Esophagus squamous epithelium (tissue), 4 donors: ENCODE measurements around the gene PTPRJ.

Experiments
- POLR2A ChIP-seq, 4 donors: fragments of 450-650 bp; IDR thresholded peaks; one replicate each; pipeline ENCODE4 v1.6.1; 2017; ENCODE audit warnings: antibody characterized with exemption in 4 of 4, mild to moderate bottlenecking in 4 of 4, moderate library complexity in 3 of 4
- TF ChIP-seq, protein P1 (sequence below), 6 experiments: fragments of 450-650 bp in 4 of 6; fragments of 200-600 bp in 2 of 6; sonication (generic) in 2 of 6; IDR thresholded peaks; one replicate each; pipeline ENCODE4 v1.5.1; 2016 to 2019; ENCODE audit warnings: antibody characterized with exemption in 6 of 6, mild to moderate bottlenecking in 4 of 6, moderate library complexity in 4 of 6

DNA sequence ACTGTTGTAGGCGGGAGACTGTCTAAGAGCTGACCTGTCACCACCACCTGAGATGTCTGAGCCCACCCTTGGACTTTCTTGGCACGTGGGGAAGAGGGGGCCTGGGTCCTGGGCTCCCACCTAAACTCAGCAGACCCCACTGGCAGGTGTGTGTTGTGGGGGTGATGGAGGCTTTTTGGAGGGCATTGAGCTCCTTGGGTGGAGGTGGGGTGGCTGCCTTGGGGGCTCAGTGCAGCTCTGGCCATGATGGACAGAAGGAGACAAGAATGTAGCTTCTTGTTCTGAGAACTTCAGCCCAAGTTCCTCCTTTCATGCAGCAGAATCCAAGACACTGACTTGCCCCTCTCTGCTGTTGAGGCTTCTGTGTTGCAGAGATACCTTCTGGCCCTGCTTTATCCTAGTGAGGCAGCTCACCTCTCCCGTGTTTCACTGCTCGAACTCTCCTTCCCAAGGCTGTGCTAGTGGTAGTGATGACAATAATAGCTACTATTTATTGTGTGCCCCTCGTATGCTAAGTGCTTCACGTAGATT is 119.6 kb downstream of the PTPRJ start:
- TF ChIP-seq, protein P1, sequence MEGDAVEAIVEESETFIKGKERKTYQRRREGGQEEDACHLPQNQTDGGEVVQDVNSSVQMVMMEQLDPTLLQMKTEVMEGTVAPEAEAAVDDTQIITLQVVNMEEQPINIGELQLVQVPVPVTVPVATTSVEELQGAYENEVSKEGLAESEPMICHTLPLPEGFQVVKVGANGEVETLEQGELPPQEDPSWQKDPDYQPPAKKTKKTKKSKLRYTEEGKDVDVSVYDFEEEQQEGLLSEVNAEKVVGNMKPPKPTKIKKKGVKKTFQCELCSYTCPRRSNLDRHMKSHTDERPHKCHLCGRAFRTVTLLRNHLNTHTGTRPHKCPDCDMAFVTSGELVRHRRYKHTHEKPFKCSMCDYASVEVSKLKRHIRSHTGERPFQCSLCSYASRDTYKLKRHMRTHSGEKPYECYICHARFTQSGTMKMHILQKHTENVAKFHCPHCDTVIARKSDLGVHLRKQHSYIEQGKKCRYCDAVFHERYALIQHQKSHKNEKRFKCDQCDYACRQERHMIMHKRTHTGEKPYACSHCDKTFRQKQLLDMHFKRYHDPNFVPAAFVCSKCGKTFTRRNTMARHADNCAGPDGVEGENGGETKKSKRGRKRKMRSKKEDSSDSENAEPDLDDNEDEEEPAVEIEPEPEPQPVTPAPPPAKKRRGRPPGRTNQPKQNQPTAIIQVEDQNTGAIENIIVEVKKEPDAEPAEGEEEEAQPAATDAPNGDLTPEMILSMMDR (IDR thresholded peaks at IDR 0.05), result no peak
- TF ChIP-seq POLR2A (IDR thresholded peaks at IDR 0.05), result no peak
